ENCODE data around the gene PCSK6.

The PCSK6 gene

GRCh38 chr15:101437618-101438481 is 51.7 kb downstream of the PCSK6 start:
- no peak overlapping the region for H3K4me2 ChIP-seq (ENCODE audit: low read length)
- TF ChIP-seq EZH2phosphoT487 (IDR thresholded peaks at IDR 0.05; ENCODE audit: borderline replicate concordance, low read length) (no peak), CTCF (IDR thresholded peaks at IDR 0.05; ENCODE audit: low read depth, low read length, poor library complexity, severe bottlenecking) (no peak)
- no peak overlapping the region for H3K27ac ChIP-seq (ENCODE audit: low read depth, low read length)
- H3K36me3 ChIP-seq (ENCODE audit: control insufficient read depth, low read length), result no peaks in the 10 kb centered on the region
- H3F3A ChIP-seq (ENCODE audit: control insufficient read depth, insufficient read depth), result no peaks in the 10 kb centered on the region
- no peaks in the 10 kb centered on the region for H3K79me2 ChIP-seq (ENCODE audit: control insufficient read depth, low read length)
- no peaks in the 10 kb centered on the region for H3K9me2 ChIP-seq (replicated peaks; ENCODE audit: control insufficient read depth, low read length)
- H3K27me3 ChIP-seq (ENCODE audit: control insufficient read depth, low read length), result peaks cover 7% of the 10 kb centered on the region
- no peaks in the 10 kb centered on the region for H3K4me1 ChIP-seq (ENCODE audit: control insufficient read depth, low read length)
- H3K4me3 ChIP-seq (ENCODE audit: low read length), result no peak overlapping the region
- no peaks in the 10 kb centered on the region for H3K9me3 ChIP-seq (ENCODE audit: control insufficient read depth, insufficient read depth, low read length)
- H4K20me1 ChIP-seq (ENCODE audit: control insufficient read depth, insufficient read depth, low read depth, low read length), result no peaks in the 10 kb centered on the region

GRCh38 chr15:101437209-101437608 is 52.3 kb downstream of the PCSK6 start:
- H3K27me3 ChIP-seq (ENCODE audit: control insufficient read depth, low read length), result peaks cover 7% of the 10 kb centered on the region
- H3F3A ChIP-seq (ENCODE audit: control insufficient read depth, insufficient read depth), result no peaks in the 10 kb centered on the region
- no peaks in the 10 kb centered on the region for H4K20me1 ChIP-seq (ENCODE audit: control insufficient read depth, insufficient read depth, low read depth, low read length)
- no peaks in the 10 kb centered on the region for H3K4me1 ChIP-seq (ENCODE audit: control insufficient read depth, low read length)
- no peak overlapping the region for H3K4me2 ChIP-seq (ENCODE audit: low read length)
- no peak for TF ChIP-seq CTCF (IDR thresholded peaks at IDR 0.05; ENCODE audit: low read depth, low read length, poor library complexity, severe bottlenecking)
- TF ChIP-seq EZH2phosphoT487 (IDR thresholded peaks at IDR 0.05; ENCODE audit: borderline replicate concordance, low read length), result no peak
- H3K9me2 ChIP-seq (replicated peaks; ENCODE audit: control insufficient read depth, low read length), result no peaks in the 10 kb centered on the region
- H3K79me2 ChIP-seq (ENCODE audit: control insufficient read depth, low read length), result no peaks in the 10 kb centered on the region
- no peaks in the 10 kb centered on the region for H3K9me3 ChIP-seq (ENCODE audit: control insufficient read depth, insufficient read depth, low read length)
- H3K4me3 ChIP-seq (ENCODE audit: low read length), result no peak overlapping the region
- H3K36me3 ChIP-seq (ENCODE audit: control insufficient read depth, low read length), result no peaks in the 10 kb centered on the region
- no peak overlapping the region for H3K27ac ChIP-seq (ENCODE audit: low read depth, low read length)

GRCh38 chr15:101436526-101436925 is 53.0 kb downstream of the PCSK6 start:
- H3K9me2 ChIP-seq (replicated peaks; ENCODE audit: control insufficient read depth, low read length), result no peaks in the 10 kb centered on the region
- no peaks in the 10 kb centered on the region for H3K79me2 ChIP-seq (ENCODE audit: control insufficient read depth, low read length)
- no peak overlapping the region for H3K27ac ChIP-seq (ENCODE audit: low read depth, low read length)
- no peaks in the 10 kb centered on the region for H3K4me1 ChIP-seq (ENCODE audit: control insufficient read depth, low read length)
- H3K9me3 ChIP-seq (ENCODE audit: control insufficient read depth, insufficient read depth, low read length), result no peaks in the 10 kb centered on the region
- no peak for TF ChIP-seq CTCF (IDR thresholded peaks at IDR 0.05; ENCODE audit: low read depth, low read length, poor library complexity, severe bottlenecking)
- no peak for TF ChIP-seq EZH2phosphoT487 (IDR thresholded peaks at IDR 0.05; ENCODE audit: borderline replicate concordance, low read length)
- H3F3A ChIP-seq (ENCODE audit: control insufficient read depth, insufficient read depth), result no peaks in the 10 kb centered on the region
- H3K4me3 ChIP-seq (ENCODE audit: low read length), result no peak overlapping the region
- H4K20me1 ChIP-seq (ENCODE audit: control insufficient read depth, insufficient read depth, low read depth, low read length), result no peaks in the 10 kb centered on the region
- H3K4me2 ChIP-seq (ENCODE audit: low read length), result no peak overlapping the region
- H3K27me3 ChIP-seq (ENCODE audit: control insufficient read depth, low read length), result peaks cover 4% of the 10 kb centered on the region
- H3K36me3 ChIP-seq (ENCODE audit: control insufficient read depth, low read length), result no peaks in the 10 kb centered on the region
